HG03196 (cell line): Measurements from ENCODE around the gene XRN1.
"Not testable (repeated sequence)": the region's sequence is repeated elsewhere in the genome, so short reads cannot be mapped to it uniquely, and the experiment has no call there.

ENCODE experiments used
- ATAC-seq: cut with Tn5 transposase; IDR thresholded peaks from one replicate; pipeline ENCODE4 v1.9.1; 2021; ENCODE audit not compliant: unreplicated experiment

Gene XRN1

DNA sequence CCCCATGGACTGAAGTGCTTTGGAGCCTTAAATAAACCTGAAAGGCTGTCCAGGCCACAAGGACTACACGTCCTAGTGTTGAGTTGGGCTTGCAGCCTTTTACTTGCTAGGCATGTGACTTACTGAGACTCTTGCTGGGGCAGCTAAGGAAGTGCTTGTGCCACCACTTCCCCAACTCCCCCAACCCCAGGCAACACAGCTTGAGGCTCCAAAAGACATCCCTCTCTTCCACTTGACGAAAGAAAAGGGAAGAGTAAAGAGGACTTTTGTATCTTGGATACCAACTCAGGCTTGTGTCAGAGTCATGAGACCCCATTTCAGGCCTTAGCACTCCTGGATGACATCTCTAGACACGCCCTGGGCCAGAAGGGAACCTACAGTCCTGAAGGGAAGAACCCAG, 109.8 kb downstream of the XRN1 start:
- ATAC-seq: no peak

DNA sequence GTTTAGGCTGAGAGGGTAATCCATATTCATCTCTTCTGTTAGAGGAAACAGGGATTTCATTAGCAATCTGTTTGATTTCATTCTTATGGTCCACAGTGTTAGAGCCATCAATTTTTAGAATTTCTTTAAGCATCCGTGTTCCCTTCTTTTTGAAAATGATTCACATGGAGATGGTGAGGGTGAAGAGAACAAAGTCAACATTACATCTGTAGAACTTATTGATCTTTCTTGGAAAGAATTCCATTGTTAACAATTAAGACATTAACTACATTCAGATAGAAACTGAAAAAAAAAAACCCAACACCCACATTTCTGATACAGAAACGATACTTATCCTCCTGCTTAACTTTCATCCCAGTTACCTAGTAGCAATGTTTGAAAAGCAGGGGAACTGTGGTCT, 115.4 kb downstream of the XRN1 start:
- ATAC-seq: no peak

DNA sequence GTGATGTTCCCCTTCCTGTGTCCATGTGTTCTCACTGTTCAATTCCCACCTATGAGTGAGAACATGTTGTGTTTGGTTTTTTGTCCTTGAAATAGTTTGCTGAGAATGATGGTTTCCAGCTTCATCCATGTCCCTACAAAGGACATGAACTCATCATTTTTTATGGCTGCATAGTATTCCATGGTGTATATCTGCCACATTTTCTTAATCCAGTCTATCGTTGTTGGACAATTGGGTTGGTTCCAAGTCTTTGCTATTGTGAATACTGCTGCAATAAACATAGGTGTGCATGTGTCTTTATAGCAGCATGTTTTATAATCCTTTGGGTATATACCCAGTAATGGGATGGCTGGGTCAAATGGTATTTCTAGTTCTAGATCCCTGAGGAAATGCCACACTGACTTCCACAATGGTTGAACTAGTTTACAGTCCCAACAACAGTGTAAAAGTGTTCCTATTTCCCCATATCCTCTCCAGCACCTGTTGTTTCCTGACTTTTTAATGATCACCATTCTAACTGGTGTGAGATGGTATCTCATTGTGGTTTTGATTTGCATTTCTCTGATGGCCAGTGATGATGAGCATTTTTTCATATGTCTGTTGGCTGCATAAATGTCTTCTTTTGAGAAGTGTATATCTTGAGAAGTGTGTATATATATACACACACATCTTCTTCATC, 123.4 kb downstream of the XRN1 start:
- not testable (repeated sequence) for ATAC-seq

DNA sequence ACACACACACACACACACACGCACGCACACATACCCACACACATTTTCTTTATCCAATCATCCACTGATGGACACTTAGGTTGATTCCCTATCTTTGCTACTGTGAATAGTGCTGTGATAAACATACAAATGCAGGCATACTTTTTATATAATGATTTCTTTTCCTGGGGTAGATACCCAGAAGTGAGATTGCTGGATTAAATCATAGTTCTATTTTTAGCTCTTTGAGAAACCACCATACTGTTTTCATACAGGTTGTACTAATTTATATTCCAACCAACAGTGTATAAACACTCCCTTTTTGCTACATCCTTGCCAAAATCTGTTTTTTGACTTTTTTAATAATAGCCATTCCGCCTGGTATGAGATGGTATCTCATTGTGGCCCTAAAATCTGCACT, 127.9 kb downstream of the XRN1 start:
- no peak for ATAC-seq

DNA sequence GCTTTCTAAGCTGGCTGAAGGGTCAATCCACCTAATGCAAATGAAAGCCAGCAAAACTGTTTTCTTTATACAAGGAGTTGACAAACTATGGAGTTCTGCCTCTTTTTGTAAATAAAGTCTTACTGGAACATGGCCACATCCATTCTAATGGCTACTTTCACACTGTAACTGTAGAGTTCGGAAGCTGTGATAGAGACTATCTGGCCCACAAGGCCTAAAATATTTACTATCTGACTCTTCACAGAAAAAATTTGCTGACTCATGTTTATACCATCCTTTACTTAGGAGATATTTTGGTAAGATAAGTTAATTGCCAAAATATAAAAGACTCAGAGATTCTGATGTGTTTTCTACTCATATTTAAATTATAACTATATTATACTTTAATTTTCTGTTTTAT, 128.7 kb downstream of the XRN1 start:
- no peak for ATAC-seq

DNA sequence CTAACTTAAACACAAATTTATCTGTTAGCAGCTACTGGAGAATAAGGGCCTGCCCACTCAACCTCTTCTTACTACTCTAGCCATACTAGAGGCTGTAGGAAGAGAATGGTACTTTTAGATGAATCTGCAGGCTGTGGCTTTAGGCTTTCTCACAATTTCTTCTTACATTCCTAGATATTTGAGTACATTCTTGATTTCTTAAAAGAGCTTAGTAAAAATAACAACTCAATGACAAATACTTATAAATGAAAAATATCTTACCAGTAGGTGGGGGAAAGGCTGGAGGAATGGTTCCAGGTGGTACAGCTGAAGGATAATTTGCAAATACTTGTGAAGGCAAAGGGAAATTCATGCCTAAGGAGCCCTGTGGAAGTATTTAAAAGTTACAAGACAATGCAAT, 129.5 kb downstream of the XRN1 start:
- no peak for ATAC-seq

DNA sequence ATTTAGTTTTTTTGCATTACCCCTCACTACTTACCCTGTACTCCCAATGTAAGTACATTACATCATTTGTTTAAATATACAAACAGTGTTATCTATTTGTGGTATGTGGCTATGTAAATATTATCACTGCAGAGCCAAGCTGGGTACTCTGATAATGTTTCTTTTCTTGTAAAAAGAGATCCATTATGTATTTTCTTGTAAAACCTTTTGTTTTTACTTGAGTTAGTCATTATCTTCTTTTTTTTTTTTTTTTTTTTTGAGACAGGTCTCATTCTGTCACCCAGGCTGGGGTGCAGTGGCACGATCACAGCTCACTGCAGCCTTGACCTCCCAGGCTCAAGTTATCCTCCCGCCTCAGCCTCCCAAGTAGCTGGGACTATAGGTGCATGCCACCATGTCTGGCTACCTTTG, 131.9 kb downstream of the XRN1 start:
- ATAC-seq: not testable (repeated sequence)

DNA sequence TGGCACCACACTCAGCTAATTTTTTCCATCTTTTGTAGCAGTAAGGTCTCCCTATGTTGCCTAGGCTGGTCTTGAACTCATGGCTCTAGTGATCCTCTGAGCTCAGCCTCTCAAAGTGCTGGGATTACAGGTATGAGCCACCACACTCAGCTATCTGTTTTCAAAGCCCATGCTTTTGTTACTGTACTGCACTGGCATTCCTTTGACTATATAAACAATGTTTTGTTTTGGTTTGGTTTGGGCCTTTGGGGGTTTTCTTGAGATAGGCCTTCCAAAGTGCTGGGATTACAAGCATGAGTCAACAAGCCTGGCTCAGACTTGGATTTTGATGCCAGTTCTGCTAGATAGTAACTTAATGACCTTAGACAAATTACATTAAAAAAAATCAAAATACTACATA, 132.8 kb downstream of the XRN1 start:
- ATAC-seq: no peak

DNA sequence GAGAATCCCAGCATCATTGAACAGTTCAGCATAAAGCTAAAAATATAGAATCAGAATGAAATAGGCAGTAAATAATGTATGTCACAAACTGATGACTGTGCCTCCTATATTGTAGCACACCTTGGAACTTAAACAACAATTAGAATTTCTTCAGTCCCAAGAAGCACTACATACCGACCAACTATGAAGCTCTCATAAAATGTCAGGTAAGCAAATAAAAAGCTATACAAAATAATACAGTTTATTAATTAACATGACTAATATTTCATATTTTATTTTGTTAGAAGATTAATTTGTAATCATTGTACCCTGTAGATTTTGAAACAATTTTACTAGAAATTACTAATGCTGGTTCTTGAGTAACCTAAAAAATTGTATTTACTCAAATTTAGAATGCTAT, 137.4 kb downstream of the XRN1 start:
- no peak for ATAC-seq

DNA sequence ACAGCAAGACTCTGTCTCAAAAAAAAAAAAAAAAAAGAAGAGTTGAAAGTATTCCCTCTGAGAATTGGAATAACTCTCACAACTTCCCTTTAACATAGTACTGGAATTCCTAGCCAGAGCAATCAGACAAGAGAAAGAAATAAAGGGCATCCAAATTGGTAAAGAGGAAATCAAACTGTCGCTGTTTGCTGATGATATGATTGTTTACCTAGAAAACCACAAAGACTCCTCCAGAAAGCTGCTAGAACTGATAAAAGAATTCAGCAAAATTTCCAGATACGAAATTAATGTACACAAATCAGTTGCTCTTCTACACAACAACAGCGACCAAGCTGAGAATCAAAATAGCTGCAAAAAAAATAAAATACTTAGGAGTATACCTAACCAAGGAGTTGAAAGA, 145.0 kb downstream of the XRN1 start:
- not testable (repeated sequence) for ATAC-seq

DNA sequence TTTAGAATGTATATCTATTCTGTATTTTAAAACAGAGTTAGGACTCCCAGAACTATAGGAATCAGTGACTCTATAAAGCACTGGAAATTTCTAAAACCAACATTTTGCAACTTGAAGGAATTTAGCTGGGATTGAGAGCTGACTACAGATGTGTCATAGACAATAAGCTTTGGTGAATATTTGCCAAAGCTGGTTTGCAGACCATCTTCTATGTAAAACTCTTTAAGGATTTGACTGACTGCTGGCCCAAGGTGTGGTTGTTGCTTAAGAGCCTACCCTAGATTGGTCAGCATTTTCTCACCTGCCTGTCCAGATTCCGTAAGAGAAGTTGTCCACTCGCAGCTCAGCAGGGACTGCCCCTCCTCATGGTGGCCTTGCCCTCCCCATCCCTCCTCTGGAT, 149.2 kb downstream of the XRN1 start:
- no peak for ATAC-seq

DNA sequence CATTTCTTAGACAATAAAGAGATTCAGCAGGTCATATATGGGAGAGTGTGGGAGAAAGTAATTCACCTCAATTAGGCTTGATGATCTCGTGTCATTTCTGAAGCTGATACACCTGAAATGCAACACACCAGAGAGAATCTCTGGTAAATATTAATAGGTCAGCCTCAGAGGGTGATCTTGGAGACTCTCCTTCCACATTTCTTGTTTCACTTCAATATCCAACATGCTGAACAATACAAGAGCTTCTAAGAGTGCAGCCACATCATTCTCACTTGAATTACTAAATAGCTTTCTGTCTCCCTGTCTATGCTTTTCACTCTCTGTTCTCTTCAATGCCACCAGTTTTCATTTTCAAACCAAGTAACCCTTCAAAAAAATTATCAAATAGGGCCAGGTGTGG, 151.3 kb downstream of the XRN1 start:
- no peak for ATAC-seq

DNA sequence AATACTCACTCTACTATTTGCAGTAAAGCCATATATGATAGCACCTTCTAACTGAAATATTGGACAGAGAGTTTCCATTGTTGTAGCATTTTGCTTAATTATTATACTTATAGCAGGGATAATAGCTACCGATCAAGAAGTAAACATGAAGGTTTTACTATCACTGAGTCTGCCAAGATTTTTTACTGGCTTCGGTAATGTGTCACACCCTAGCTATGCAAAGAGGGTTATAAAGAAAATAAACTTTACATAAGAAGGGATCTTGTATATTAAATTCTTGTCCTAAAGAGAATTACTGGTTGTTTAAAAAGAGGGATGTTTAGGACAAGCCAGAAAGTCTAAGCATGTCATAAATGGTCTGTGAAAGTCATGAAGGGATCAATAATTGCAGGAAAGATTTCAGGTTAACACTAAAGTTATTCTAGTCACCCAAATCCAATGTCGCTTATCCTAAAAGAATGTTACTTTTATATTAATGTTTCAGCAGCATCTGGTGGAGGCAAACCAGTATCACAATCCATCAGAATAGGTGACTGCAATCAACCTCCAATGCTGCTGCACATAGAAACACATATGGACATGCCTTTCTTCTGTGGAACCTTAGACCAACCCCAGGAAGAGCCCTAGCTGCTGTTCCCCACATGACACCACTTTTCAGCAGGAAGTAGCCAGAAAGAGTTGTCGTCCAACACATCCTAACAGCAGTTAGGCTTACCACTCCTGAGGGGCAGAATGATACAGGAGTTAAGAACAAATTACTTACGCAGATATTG, 159.8 kb downstream of the XRN1 start:
- ATAC-seq: no peak

DNA sequence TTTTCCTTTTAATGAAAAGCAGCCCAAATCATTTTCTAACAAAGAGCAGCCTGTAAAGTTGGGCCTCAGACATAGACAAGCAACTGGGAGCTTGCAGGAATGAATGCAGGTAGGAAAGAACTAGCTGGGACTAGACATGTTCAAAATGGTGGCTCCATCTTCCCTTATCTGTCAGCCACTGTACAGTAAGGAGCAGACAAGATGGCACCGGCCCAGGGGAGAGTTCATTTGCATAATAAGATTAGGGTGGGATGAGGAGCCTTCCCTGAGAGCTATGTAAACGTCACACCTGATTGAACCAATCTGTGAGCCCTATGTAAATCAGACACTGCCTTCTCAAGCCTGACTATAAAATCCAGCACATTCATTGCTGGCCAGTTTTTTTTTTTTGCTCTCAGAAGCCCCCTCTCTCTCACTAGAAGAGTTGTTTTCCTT, 162.7 kb downstream of the XRN1 start:
- no peak for ATAC-seq

DNA sequence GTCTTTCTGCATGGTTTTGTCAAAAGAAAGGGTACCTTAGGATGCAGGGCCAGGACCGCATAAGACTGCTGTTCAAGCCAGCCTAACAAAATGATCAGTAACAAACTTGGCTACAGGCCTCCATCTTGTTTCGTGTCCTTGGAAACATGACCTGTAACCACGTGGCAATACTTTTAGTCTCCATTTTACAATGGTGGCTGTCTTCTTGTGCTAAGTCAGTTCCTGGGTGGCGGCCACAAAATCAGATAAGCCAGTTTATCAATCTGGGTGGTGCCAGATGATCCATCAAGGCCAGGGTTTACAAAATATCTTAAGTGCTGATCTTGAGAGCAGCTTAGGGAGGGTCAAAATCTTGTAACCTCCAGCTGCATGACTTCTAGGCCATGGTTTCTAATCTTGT, 165.3 kb downstream of the XRN1 start:
- no peak for ATAC-seq

DNA sequence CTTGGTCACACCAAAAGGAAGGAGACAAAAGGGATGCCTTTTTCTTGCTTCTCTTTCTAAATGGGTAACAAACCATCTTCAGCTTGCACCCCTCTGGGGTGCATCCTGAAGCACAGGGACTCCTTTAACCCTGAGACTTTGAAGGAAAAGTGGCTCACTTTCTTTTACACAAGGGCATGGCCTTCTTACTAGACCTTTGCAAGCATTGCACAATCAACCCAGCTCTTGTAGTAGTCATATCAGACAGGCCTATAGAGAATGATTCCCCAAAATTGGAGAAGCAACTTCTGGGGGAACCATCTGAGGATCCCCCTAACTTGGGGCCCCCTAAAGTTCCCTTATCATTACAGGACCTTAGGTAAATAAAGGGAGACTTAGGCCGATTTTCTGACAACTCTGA, 166.4 kb downstream of the XRN1 start:
- no peak for ATAC-seq

DNA sequence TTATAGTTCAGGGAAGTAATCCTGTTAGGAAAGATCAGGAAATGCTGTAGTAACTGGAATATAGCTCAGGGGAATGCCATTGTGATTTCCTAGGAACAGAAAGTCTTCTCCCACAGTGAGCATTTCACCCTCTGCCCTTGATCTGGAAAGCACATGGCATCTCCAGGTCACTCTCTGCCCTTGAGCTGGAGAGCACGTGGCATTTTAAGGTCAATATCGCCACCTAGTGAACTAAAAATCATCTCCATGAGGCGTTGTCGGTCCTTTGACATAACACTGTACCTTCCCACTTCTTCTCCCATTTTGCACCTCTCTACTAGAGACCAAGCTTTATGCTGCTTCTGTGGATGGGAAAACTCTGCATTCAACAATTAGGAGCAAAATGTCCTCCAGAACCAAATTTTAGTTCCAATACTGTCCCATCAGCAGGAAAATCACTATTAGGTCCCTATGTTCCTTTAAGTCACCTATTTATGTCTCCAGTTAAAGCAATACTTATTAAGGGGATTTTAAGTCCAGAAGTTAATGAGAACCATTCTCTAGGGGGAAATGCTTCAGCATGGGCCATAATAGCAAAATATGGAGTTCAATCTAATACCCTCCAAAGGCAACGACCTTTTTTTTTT, 167.8 kb downstream of the XRN1 start:
- ATAC-seq: peak; percentile 78

DNA sequence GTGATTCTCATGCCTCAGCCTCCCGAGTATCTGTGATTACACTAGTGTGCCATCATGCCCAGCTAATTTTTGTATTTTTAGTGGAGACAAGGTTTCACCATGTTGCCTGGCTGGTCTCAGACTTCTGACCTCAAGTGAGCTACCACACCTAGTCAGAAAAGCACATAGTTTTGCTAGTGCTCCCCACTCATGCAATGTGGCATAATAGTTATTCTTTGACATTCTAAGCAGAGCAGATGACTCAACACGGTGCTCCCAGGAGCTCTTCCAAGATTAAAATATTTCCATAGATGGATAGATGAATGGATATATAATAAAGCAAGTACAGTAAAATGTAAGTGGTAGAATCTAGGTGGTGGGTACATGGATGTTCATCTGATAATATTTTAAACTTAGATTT, 169.4 kb downstream of the XRN1 start:
- no peak for ATAC-seq

DNA sequence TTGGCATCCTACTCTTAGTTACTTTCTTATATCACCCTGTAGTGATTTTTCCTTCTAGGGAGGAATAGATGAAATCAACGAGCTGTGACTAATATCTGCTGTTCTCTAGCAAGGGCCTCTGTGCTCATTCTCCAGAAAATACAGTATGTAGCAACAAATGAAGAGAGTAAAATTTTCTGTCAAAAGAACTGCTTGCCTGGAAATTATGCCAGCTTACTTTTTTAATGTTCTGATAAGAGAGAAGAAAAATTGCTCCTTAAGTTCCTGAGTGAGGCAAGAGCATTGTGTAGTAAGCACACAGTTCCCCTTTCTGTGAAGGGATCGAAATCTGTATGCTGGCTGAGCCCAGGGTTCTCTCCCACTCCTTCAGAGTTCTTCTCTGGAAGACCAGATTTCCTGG, 171.1 kb downstream of the XRN1 start:
- ATAC-seq: no peak

DNA sequence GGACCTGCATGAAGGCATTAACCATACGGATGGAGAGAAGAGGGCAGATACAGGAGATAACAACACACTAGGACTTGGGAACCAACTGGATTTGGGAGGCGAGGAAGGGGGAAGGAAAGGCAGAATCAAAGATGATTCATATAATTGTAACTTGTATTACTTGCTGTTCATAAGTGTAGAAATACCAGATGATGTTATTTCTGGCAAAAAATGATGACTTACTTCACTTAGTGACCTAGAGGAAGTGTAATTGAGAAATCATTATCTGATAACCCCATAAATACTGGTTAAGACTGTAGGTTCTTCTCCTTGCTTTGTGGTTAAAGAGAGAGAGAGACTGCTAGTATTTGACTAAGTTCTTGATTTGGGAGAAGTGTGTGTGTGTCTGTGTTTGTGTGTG, 172.0 kb downstream of the XRN1 start:
- no peak for ATAC-seq

DNA sequence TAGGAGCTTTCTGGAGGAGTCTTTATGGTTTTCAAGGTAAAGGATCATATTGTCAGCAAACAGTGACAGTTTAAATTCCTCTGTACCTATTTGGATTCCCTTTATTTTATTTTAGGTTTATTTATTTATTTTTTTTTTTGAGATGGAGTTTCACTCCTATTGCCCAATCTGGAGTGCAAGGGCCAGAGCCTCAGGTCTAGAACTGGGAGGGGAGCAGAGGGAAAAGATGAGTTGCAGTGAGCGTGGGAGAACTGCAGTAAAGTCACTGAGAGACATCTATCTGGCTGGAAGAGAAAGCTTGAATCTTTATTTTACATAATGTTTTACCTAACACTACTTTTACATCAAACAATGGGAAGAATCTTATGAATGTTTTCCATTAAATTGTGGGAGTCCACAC, 172.9 kb downstream of the XRN1 start:
- ATAC-seq: no peak

DNA sequence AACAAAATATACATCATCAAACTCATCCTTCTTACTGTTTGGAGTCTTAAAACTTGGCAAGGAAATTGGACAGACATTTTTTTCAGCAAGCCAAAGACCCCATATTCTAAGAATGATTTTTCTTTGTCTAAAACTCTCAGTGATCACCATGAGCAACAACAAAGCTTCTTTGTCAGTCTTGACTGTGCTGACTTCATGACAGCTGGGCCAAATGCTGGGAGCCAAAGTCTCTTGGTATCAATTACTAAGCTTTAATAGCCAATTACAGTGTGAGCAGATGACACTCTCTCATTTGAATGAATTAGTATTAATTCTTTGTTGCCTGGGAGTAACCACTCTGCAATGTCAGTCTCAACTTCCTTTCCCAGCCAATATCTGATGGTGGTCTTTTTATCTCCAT, 174.3 kb downstream of the XRN1 start:
- ATAC-seq: no peak
